Suppressor macrophage treated with lipopolysaccharide for 4 hours (primary cell): ENCODE measurements around the gene ZP2.
A peak's percentile ranks its signal among the peaks of the same experiment; 100 is the strongest.
"Not testable (repeated sequence)": the region's sequence is repeated elsewhere in the genome, so short reads cannot be mapped to it uniquely, and the experiment has no call there.

Experiments
- DNase-seq: peaks from one replicate; pipeline ENCODE4 v3.0.0-alpha.2; 2020

ZP2 gene

GRCh38 chr16:21208446-21209230 is 2.7 kb downstream of the ZP2 start:
- DNase-seq, result no peak

GRCh38 chr16:21206550-21206949 is 4.8 kb downstream of the ZP2 start:
- no peak for DNase-seq

GRCh38 chr16:21205303-21205702 is 6.1 kb downstream of the ZP2 start:
- DNase-seq, result no peak

GRCh38 chr16:21203155-21203797 is 8.1 kb downstream of the ZP2 start:
- DNase-seq, result no peak

- no peak for DNase-seq
Observed at GRCh38 chr16:21199607-21200218, 11.7 kb downstream of the ZP2 start.

- DNase-seq, result no peak
Observed at GRCh38 chr16:21197621-21198020, 13.8 kb downstream of the ZP2 start.

- DNase-seq, result no peak
Observed at GRCh38 chr16:21197112-21197511, 14.3 kb downstream of the ZP2 start.

GRCh38 chr16:21195330-21195729 is 16.0 kb downstream of the ZP2 start:
- DNase-seq, result not testable (repeated sequence)

- DNase-seq, result no peak
Observed at GRCh38 chr16:21194771-21195301, 16.5 kb downstream of the ZP2 start.

GRCh38 chr16:21192991-21193390 is 18.4 kb downstream of the ZP2 start:
- no peak for DNase-seq

GRCh38 chr16:21190599-21190998 is 20.8 kb downstream of the ZP2 start:
- DNase-seq, result no peak

- no peak for DNase-seq
Observed at GRCh38 chr16:21190013-21190412, 21.4 kb downstream of the ZP2 start.

GRCh38 chr16:21189311-21189710 is 22.1 kb downstream of the ZP2 start:
- DNase-seq, result no peak

GRCh38 chr16:21186326-21186691 is 25.1 kb downstream of the ZP2 start:
- DNase-seq, result no peak

- no peak for DNase-seq
Observed at GRCh38 chr16:21185659-21186325, 25.6 kb downstream of the ZP2 start.

- DNase-seq, result peak; percentile 19
Observed at GRCh38 chr16:21184834-21185233, 26.5 kb downstream of the ZP2 start.

GRCh38 chr16:21183995-21184394 is 27.4 kb downstream of the ZP2 start:
- DNase-seq, result no peak

- no peak for DNase-seq
Observed at GRCh38 chr16:21179983-21180365, 31.4 kb downstream of the ZP2 start.

GRCh38 chr16:21179126-21179982 is 32.0 kb downstream of the ZP2 start:
- no peak for DNase-seq

- DNase-seq, result no peak
Observed at GRCh38 chr16:21175397-21175796, 36.0 kb downstream of the ZP2 start.

- DNase-seq, result no peak
Observed at GRCh38 chr16:21172650-21173049, 38.7 kb downstream of the ZP2 start.

GRCh38 chr16:21170116-21170515 is 41.3 kb downstream of the ZP2 start:
- DNase-seq, result not testable (repeated sequence)
